ENCODE results near the gene IGF2. TPM values are rescaled to one million over a fixed set of nuclear protein-coding genes. Genes with fewer than 3 reads are reported as not detected.
"Not testable (repeated sequence)": the region's sequence is repeated elsewhere in the genome, so short reads cannot be mapped to it uniquely, and the experiment has no call there.

The IGF2 gene
- polyA plus RNA-seq, 3 donors, result 615 to 954 (median 884) TPM

DNA sequence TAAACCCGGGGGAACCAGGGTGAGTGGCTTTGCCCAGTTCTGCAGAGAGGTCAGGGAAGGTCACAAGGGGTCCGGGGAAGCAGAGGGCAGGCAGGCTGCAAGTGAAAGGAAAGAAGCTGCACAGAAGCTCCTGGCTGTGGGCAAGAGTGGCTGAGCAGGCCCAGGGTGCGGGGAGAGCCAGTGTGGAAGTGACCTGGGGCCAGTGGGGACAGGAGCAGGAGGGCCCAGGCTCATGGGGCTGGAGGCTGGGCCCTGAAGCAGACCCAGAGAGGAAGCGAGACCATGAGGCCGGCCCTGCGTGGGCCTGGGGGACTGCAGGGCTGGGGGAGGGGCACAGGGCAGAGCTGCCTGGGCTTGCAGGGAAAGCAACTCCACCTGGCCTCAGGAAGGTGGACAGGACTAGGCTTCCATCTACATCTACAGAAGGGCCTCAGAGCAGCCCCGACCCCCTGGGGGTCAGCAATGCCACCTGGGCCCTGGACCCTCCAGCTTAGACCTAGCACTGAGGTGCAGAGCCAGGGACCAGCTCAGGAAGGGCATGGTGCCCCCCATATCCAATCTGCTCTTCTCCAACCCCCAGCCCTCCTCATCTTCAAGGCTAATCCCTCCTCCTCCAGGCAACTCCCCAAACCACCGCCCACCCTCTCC is 11.6 kb downstream of the IGF2 start:
- no peak for DNase-seq

DNA sequence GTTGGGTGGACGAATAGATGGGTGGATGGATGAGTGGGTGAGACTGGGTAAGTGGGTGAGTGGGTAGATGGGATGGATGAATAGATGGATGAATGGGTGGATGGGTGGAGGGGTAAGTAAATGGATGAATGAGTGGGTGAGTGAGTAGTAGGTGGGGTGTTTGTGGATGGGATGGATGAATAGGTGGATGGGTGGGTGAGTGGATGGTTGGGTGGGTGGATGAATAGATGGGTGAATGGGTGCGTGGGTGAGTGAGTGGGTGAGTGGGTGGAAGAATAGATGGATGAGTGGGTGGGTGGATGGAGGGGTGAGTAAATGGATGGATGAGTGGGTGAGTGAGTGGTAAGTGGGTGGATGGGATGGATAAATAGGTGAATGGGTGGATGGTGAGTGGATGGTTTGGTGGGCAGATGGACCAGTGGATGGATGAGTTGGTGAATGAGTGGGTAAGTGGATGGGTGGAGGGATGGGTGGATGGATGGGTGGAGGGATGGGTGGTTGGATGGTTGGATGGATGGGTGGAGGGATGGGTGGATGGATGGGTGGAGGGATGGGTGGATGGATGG is 12.6 kb downstream of the IGF2 start:
- no peak for DNase-seq

DNA sequence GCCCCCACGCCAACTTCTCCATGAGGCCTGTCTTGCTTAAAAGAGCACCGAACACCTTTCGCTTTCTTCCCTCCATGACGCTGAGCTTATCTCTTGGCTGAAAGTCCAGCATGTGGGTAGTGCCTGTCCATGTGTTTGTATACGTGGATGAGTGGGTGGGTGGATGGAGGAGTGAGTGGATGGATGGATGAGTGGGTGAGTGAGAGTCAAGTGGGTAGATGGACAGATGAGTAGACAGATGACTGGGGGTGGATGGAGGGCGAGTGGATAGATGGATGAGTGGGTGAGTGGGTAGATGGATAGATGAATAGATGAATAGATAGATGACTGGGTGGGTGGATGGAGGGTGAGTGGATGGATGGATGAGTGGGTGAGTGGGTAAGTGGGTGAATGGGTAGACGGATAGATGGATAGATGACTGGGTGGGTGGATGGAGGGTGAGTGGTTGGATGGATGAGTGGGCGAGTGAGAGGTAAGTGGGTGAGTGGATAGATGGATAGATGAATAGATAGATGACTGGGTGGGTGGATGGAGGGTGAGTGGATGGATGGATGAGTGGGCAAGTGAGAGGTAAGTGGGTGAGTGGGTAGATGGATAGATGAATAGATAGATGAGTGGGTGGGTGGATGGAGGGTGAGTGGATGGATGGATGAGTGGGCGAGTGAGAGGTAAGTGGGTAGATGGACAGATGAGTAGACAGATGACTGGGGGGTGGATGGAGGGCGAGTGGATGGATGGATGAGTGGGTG is 14.3 kb downstream of the IGF2 start:
- DNase-seq, result not testable (repeated sequence)

DNA sequence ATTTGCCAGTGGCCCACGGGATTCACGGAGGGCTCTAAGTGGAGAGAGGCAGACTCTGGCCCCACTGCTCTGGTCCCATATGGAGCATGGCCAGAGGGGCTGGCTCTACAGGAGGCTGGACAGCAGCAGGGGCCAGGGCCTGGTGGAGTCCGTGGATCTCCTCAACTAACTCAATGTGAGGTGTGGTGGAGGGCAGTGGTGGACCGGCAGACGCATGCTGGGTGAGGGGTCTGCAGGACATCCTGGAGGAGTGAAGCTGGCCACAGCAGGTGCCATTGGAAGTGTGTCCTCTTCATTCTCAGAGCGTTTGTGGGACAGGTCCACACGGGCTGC is 15.6 kb downstream of the IGF2 start:
- no peak for DNase-seq

DNA sequence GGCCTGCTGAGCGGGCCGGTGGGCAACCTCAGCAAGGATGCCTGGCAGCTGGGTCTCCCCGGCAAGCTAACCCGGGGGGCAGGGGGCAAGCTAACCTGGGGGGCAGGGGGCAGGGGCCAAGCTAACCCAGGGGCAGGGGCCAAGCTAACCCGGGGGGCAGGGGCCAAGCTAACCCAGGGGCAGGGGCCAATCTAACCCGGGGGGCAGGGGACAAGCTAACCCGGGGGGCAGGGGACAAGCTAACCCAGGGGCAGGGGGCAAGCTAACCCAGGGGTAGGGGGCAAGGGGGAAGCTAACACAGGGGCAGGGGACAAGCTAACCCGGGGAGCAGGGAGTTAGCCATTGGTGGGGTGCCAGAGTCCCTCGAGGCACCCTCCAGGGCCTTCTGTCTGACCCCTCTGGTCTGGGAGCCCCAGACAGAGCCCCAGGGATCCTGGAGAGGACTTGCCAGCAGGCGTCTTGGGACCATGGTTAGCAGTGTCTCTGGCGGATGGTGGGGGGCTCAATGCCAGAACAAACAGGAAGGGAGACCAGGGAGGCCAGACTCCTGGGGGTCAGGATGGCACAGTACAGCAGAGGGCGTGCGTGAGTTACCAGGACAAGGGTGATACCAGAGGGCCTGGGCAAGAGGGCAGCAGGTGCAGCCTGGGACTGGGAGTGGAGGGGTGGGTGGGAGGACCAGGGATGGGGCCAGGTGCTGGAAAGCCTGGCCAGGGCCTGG is 16.1 kb downstream of the IGF2 start:
- DNase-seq, result no peak

DNA sequence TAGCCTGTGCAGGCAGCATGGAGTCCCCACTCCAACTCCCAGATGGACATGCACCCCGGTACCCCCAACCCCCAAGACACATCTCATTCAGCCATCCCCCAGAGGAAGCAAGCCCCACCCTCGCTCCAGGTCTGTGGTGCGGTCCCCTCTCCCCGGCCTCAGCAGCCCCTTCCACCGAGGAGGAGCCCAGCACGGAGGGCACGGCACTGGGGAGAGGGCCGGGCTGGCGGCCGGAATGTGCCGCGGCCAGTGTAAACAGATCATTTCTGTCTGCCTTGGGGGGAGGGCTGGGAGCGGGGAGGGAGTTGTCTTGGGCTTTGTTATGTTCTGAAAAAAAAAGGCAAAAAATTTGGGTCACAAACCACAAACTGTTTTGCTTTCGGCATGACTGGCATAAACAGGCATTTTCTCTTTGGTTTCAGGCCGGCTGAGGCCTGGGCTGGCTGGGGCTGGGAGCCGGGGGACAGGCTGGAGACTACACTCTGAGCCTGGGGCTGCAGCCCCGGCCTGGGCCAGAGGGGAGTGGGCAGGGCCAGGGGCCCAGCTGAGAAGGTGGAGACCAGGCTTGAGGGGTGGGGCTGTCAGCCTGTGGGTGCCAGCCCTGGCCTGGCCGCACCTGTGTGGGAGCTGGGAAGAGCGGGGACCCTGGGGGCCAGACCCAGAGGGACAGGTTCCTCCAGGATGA is 16.8 kb downstream of the IGF2 start:
- DNase-seq, result no peak

DNA sequence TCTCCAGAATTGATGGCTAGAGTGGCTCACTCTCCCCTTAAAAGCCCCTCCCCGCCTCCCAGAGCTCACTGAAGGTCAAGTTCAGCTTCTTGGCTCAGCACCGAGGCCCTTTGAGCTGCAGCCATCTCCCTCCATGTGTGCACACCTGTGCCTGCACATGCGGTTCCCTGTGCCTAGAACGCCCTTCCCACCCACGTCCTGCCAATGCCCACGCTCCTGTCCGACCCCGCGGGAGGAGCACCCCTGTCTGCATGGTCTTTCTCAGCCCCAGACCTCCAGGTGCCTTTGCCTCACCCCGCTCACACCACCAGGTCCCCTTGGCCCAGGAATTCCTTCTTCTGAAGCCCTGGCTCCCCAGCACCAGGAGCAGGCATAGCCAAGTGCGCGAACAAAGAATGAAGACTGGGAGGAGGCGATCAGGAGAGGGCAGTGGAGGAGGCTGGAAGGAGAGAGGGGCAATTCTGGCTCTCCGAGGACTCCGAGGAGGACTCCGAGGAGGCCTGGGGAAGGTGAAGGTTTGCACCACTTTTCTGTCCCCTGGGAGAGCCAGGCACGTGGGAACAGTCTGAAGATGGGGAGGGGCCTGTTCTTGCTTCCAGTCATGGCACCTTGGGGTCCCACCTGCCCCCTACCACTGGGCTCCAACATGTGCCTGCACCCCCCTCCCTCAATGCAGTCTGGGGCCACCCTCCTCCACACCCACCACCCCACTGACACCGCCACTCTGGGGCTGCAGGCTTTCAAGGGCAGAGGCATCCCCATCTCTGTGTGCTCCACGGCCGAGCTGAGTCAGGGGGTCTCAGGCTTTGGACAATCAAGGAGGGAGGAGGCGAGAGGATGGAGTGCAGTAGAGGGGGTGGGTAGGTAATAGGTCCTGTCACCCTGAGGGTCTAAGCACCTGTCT is 17.7 kb downstream of the IGF2 start:
- DNase-seq, result no peak

DNA sequence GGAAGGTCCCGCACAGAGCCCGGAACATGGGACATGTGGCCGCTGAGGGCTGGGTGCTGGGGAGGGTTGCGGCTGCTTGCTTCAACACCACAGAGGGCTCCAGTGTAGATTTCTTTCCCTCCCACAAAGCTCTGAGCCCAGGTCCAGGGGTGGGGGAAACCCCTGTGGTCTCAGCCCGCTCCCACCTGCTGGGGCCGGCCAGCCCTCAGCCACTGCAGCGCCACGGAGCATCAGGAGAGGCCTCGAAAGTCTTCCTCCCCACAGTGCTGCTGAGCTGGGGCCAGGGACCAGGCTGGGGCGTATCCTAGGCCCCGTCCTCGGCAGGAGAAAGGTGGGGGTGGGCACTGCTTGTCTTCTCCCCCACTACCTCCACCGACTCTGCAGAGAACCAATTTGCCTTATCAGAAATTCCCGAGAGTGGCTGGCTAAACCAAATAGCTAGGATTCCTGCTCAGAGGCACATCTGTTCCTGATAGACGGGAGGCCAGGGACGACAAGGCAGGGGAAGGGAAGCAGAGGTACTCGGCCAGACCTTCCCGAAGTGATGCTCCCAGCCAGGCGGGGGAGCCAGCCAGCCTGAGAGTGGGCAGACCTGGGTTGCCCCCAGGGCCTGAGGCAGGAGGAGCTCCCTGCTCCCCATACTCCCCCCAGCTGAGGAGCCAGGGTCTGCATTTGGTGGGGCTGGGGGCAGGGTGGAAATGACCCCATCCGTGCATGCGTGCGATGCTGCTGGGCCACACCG is 18.7 kb downstream of the IGF2 start:
- DNase-seq, result no peak

DNA sequence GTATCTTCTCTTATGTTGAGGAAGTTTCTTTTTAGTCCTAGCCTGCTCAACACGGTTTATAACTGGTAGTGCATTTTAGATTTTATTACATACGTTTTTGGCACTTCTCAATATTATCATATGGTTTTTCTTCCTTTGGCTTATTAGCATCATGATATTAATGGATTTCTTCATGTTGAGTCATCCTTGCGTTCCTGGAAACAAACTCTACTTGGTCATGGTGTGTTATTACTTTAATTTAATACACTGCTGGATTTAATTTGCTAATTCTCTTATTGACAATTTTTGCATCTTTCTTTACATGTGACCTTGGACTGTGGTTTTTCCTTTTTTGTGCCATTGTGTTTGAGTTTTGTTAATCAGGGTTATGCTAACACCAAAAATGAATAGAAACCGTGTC is 20.5 kb downstream of the IGF2 start:
- no peak for DNase-seq

DNA sequence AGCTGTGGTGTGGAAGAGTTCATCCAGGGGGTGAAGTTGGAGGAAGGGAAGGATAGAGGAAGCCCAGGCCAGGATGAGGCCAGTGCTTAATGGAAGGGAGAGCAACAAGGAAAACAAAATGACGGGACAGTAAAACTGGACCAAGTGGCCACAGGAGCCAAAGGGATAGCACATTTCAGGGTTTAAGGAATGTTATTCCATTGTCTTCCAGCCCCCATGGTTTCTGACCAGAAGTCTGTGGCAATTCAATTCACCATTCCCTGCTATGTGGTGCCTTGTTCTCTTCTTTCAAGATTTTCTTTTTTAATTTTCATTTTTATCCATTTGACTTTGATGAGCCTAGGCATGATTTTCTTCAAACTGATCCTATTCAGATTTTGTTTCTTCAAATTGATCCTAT is 22.5 kb downstream of the IGF2 start:
- DNase-seq, result no peak

DNA sequence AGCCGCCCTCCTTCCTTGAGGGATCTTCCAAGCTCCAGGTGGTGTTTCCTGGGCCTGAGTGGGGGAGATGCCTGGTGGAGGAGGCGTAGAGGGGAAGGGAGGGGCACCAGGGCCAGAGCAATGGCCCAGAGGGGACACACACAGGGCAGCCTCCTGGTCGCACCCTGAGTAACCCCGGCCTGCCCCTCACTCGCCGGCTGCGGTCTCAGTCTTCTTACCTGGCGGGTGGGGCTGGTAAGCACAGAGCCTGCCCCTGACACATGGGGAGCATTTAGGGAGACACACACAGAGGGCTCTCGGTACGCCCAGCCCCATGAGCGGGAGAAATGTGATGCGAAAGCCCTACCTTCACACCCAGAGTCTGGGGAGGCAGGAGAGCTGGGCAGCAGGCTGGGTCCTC is 23.9 kb downstream of the IGF2 start:
- DNase-seq, result no peak

DNA sequence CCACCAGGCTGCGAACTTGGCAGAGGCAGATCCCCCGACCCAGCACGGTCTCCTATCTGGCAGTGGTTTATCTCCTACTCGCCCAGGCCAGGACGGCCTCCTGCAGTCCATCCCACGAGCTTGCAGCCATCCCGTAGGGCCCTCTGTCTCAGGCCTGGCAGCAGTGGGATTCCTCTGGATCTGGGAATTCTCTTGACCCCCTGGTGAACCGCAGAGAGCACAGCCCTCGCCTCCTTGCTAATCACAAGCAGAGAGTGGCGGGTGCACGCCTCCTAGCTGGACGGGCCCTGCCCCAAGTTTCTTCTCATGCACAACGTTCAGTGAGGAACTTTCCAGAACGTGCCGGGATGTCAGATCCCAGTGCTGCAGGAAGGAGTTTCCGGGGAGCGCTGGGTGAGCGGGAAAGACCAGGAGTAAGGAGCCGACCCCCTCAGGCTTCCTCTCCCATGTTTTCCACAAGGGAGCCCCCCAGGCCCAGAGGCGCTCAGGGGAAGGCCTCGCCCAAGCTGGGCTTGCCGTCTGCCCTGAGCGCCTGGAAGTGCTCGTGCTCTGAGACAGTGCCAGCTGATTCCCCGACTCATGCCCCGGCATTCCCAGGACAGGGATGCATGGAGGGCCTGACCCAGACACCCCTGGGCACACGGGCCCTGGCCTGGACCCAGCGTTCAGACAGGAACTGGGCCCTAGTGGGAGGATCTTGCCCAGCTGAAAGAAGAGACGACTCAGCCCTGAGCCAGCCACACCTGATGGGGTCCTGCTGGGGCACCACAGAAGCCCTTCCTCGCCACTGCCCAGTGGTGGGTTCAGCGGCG is 24.6 kb downstream of the IGF2 start:
- no peak for DNase-seq

DNA sequence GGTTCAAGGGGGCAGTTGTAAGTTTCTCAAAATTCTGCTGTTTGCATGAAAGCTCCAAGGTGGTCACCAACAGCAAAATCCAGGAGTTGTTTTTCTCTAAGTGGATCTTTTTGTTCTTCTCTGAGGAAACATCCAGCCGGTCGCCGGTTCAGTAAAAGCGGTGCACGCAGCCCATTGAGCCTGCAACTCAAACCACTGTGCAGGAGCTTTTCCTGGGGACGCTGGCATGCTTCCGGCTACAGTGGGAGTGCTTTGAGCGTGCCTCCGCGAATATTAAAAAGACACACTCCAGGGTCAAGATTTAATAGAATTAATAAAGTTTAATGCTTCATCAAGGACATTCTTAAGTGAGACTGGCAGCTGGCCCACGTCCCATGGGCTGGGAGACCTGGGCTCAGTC is 25.4 kb downstream of the IGF2 start:
- no peak for DNase-seq

DNA sequence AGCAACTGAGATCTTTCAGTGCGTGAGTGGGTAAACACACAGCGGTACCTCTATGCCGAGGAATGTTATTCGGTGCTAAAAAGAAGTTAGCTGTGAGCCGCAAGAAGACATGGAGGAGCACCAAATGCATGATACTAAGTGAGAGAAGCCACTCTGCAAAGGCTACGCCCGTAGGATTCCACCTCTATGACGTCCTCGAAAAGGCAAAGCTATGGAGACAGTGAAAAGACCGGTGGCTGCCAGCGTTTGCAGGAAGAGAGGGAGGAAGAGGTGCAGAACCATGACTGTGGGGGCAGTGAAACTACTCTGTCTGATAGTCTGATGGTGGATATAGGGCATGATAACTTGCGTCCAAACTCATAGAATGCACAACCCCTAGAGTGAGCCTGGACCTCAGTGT is 28.7 kb downstream of the IGF2 start:
- no peak for DNase-seq

DNA sequence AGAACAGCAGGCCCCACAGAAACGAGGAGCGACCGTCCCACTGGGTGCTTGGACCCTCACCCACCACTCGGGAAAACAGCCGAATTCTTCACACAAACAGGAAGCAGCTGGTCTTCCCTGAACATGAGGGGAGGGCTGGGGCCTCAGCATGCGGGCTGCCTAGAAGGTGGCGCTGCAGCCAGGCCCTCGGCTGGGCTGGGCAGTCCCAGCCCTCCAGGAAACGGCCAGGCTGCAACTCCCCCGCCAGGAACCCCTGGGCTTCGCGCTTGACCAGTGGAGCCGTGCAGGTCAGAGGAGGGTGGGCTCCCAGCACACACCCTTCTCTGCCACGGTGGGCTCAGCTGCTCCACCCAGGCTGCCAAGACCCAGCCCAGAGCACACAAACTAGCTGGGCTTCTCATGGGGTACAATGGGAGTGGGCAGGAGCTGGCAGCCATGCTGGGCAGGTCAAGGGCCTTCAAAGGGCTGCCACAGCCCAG is 29.6 kb downstream of the IGF2 start:
- no peak for DNase-seq

DNA sequence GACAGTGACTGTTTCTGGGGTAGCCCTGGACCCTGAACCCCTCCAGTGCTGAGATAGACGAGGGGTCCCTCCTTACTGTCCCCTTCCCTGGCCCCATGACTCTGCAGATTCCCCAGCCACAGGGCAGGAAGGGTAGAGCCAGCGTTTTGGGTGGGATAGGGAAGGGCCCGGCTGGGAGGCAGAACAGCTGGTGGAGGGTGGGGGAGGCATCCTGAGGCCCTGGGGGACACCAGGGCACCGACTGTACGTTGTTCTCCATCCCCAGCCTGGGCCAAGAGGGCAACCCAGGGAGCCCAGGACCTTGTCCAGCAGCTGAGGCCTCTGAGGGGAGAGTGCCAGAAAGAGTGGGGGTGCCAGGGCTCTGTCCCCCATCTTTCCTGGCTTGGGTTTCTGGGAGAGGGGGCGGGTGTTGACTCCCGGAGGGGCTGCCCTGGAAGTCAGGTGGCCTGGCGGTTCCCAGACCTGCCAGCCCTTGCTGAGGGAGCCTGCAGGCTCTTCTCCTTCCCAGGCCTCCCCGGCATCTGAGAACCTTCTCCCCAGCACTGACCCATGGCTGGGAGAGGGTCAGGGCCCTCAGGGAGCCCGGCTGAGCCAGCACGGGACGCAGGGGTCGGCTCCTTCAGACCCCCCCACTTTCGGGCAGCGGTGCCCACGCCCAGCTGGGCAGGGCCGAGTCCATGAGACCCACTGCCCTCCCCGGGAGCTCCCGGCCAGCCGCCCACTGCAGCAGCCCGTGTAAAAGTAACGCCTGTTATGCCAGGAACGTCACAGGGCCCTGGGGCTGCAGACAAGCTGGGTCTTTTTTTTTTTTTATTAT is 30.3 kb downstream of the IGF2 start:
- no peak for DNase-seq

DNA sequence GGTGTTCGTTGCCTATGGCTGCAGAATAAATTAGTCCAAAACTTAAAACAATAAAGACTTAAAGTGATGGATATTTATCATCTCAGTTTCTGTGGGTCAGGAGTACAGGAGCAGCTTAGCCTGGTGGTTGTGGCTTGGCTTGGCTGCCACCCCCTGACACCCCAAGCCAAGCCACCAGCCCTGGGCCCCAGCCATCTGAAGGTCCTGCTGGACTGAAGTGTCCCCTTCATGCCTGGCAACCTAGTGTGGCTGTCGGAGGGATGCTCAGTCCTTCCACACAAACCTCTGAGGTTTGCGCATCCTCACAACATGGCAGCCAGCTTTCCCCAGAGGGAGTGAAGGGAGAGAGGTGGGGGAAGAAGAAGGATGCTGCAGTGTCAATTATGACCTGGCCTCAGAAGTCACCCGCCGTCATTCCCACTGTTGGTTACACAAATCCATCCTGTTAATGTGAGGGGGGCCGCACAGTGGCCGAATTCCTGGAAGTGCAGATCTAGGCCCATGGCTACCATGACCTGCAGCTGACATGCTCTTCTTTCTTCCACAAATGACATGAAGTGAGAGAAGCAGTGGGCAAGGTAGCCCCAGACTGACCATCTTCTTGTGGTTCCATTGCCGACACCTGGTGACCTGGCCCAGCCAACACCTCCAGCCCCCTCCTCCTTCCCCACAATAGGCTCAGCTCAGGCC is 31.1 kb downstream of the IGF2 start:
- no peak for DNase-seq

DNA sequence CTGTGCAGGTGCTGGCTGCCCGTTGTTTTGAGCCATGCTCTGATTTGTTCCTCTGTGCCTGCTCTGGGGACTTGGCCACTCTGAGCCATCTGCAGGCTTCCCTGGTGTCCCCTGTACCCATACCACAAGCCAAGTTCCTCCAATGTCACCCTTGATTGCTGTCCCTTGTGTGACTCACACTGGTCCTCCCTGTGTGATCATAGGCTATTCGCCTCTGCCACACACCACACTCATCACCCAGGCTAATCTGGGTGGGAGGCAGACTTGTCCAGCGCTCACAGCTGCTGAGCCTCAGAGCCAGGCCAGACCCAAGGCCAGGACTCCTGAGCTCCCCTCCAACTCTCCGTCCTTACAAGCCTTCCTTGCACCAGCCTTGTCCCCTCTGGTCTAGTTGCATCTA is 31.7 kb downstream of the IGF2 start:
- no peak for DNase-seq

Data from renal pelvis (tissue), 4 donors.